HG03095 (cell line): ENCODE results near the gene HOXA9.

Experiments used
- ATAC-seq: cut with Tn5 transposase; IDR thresholded peaks from one replicate; pipeline ENCODE4 v1.9.1; 2021; ENCODE audit warnings: moderate library complexity; ENCODE audit not compliant: unreplicated experiment

HOXA9 gene

DNA sequence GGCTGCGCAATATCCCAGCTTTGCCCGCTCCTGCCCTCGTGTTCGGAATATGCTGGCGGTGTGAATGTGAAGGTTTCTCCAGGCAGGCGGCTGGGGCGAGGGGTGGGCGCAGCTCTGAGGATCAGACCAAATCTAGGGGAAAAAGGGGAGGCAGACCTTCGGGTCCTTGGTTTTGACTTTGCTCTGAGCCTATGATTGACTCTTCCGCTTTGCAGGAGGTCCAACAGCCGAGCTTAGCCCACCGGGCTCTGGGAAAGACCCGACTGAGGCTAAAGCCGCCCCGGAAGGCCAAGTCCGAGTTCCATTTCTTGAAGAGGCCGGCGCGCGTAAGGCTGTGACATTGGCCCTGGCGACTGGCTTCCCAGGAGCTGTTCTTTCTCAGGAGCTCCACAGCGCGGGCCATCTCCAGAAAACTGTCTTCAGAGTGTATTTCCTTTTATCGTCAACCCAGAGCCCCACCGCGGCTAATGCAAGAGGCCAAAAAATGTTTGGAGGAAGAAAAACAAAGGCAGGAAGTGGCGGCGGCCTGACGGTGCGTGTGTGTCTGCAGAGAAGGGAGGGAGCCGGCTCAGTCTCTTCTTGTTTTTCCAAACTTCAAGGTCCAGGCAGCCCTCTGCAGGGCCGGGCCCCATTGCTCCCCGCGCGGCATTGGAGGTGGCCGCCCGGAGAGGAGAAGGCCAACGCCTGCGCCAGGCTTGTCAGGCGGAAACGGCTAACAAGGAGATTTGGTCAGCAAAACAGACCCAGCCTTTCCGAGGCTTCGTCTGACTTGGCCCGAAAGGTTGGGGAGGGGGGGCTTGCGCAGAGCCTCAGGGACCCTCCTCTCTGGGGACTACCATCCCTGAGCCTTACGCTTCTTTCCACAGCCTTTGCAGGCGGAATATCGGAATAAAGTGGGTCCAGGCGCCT, 23.3 kb upstream of the HOXA9 start:
- no peak for ATAC-seq

DNA sequence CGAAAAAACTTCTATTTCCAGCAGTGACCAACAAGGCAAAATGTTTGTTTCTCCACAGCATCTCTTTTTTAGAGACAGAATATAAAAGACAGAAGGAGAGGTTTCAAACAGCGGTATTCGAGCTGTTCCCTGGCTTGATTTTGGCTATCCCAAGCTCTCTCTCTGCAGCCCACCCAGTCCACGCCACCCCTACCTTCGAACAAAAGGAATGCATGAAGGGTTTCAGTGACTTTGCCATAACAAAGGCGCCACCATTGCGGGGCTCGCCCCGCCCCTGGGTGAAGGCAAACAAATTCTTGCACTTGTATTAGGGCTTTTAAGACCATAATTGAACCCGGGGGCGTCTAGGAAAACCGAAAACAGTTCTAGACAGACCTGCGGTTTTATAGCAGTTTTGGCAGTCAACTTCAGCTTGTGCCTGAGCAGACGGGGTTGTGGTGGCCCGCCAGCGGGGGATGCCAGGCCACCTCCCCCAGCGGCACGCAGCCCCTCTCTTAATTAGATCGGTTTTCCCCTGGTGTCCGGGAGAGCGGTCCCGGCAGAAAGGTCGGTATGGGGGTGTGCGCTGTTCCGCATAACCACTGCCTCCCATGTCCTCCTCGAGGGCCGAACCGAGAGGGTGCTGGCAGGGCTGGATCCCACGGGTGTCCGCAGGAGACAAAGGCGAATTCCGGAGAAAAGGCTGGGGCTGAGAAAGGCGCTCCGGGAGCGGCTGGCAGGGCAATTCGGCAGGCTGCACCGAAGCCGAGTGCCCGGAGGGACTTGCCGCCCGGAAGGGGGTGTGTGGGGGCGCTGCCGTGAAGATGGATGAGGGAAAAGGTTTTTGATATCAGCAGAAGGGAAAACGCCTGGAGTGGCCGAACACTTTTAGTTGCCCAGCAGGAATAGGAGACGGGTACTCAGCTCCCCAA, 22.4 kb upstream of the HOXA9 start:
- ATAC-seq: no peak

GRCh38 chr7:27186668-27187474, 21.5 kb upstream of the HOXA9 start:
- no peak for ATAC-seq

GRCh38 chr7:27185854-27186667, 20.7 kb upstream of the HOXA9 start:
- no peak for ATAC-seq

GRCh38 chr7:27185013-27185853, 19.9 kb upstream of the HOXA9 start, which contains the start of gene HOXA11:
TSS of gene HOXA11 (minus strand) at chr7:27185232. CDS start at chr7:27185144, 88 bp downstream.
- no peak for ATAC-seq

DNA sequence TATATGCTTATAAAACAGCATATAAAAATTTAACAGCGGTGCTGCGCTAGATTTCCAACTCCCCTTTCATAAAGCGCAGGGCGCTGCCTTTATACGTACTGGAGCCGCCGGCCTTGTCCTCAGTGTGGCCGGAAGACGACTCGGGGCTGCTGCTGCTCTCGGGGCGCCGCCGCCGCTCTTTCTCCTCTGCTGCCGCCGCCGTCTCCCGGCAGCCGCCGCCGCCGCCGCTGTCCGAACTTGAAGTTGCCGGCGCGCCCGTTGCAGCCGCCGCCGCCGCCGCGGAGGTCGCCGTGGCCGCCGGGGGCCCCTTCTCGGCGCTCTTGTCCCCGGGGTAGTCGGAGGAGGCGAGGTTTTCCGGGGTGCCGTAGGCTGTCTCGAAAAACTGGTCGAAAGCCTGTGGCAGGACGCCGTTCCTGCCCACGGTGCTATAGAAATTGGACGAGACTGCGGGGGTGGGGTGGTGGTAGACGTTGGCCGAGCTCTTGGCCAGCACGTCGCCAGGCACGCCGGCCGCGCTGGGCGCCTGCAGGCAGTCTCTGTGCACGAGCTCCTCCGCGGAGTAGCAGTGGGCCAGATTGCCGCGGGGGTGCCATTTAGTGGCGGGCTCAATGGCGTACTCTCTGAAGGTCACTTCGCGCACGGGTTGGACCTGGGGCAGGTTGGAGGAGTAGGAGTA, 19.1 kb upstream of the HOXA9 start:
- no peak for ATAC-seq

GRCh38 chr7:27183682-27184336, 18.5 kb upstream of the HOXA9 start:
- no peak for ATAC-seq

DNA sequence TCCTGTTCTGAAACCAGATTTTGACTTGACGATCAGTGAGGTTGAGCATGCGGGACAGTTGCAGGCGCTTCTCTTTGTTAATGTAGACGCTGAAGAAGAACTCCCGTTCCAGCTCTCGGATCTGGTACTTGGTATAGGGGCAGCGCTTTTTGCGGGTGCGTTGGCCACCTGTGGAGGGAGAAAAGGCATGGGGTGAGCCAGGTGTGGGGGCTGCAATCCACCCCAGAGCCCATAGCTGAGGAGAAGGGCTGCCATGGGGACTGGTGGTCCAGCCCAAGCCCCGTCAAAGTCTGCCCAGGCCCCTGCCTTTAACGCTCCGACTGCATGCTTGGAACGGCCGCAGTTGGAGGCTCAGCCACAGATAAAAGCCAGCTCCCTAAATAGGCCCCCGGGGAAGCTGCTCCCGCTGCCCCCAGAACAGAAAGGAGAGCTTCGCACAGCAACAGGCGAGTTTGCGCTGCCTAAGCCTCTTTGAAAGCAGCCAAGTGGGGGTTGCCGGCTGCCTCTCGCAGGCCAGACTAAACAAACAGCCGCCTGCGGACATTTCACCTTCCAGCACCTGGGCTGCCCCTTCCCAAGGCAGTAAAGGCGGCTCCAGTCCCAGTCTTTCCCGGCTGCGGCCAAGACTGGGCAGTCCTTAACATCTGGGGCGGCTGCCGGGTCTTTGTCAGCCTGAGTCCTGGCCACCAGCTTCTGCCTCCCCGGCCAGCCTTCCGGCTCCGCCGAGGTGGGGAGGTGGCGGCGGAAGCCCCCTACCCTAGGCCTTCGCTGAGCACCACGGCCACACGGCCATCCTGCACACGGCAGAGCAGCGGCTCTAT, 17.7 kb upstream of the HOXA9 start:
- ATAC-seq: no peak

DNA sequence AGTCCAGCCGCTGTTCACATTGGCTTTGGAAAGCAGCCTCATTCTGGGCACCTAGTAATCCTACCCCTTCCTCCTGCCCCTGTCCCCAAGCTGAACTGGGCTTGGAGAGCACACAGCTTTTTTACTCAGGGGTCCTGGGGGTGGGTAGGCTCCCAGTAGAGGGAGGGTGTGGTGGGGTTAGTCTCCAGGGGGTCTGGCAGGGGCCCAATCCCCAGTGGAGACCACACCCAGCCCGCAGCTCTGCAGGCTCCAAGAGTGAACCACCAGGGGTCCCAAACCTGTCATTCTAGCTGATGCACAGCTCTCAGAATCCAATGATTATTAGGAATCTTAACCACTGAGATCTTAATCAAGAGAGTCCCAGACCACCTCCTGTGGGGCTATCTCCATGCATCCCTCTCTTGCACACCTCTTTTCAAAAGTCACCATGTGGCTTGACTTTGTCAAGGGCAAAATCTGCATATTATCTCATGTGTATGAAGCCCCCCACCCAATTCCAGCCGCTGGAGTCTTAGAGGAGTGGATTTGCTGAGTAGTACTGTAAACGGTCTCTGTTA, 17.0 kb upstream of the HOXA9 start:
- ATAC-seq: no peak

- ATAC-seq: no peak
These were observed 16.5 kb upstream of the HOXA9 start for GRCh38 chr7:27181795-27182275.

GRCh38 chr7:27180431-27181420, 15.4 kb upstream of the HOXA9 start:
- no peak for ATAC-seq

- ATAC-seq: no peak
These were observed 14.4 kb upstream of the HOXA9 start for GRCh38 chr7:27179503-27180430.

DNA sequence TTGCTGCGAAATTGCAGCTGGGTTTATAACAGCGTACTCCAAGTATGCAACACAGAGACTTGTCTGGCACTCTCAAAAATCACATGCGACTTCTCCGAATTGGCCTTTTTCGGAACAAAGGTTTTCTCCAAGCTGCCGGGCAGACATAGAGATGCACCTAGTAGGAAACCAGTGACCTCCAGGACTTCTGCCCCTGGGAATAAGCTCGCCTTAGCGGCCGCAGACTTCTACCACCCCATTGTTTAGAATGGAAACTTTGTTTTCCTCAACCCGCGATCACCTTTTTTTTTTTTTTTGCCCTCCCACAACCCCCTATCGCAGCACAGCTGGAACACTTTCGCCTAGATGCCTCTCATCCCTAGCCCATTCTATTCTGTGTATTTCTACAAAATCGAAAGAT, 13.7 kb upstream of the HOXA9 start:
- no peak for ATAC-seq

DNA sequence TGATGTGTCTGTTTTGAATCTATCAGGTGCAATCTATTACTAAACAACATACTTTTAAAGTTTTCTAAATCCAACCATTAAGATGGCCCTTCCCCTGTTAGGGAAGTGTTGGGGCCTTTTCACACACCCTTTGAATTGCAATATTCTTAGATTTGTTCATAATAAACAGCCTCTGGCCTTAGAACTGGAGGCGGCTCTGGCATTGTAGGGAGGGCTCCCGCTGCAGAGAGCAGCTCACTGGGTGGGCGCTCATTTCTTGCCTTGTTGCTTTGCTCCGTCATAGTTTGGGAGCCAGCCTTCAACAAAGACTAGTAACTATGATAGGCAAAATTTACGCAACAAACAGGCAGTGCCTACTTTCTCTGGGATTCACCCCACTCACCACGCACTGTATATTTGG, 13.0 kb upstream of the HOXA9 start:
- ATAC-seq: no peak
